A673 (cell line): ENCODE data around the gene CIITA. TPM values are rescaled to one million over a fixed set of nuclear protein-coding genes. Genes with fewer than 3 reads are reported as not detected.

ENCODE experiments used
- BruUV-seq: library from RNA; stranded (reverse); fragments of 400-500 nt; replicated peaks from 2 replicates; lab custom pipeline; 2021; lab: Mats Ljungman, UMichigan
- CTCF ChIA-PET: fragments of 300-600 bp; sonication (Branson Sonifier 250); formaldehyde crosslinking; loops from one replicate; lab custom pipeline; 2022; ENCODE audit warnings: antibody characterized with exemption; lab: Charles Lee
- POLR2A ChIA-PET: fragments of 300-600 bp; sonication (Branson Sonifier 250); formaldehyde crosslinking; loops from one replicate; lab custom pipeline; 2022; ENCODE audit warnings: antibody characterized with exemption; ENCODE audit not compliant: low non-redundant PET; lab: Charles Lee
- DNase-seq: peaks from one replicate; pipeline ENCODE4 v3.0.0-alpha.2; 2015; ENCODE audit warnings: low spot score
- H3K27ac ChIP-seq: fragments of 200-600 bp; sonication (generic); 2 replicates; pipeline ENCODE4 v1.5.1; 2016; ENCODE audit warnings: mixed run types, low read depth, mild to moderate bottlenecking, mixed read lengths, antibody characterized with exemption, low read length; ENCODE audit not compliant: poor library complexity, severe bottlenecking
- H3K27me3 ChIP-seq: fragments of 200-600 bp; sonication (generic); replicated peaks from 2 replicates; pipeline ENCODE4 v1.6.1; 2017; ENCODE audit warnings: mixed run types, low read depth, mild to moderate bottlenecking, mixed read lengths, antibody characterized with exemption, low read length; ENCODE audit not compliant: insufficient read depth, poor library complexity
- H3K36me3 ChIP-seq: fragments of 200-600 bp; sonication (generic); 2 replicates; pipeline ENCODE4 v1.6.1; 2016; ENCODE audit warnings: mixed run types, mild to moderate bottlenecking, mixed read lengths, antibody characterized with exemption, low read length; ENCODE audit not compliant: insufficient read depth, poor library complexity, severe bottlenecking
- H3K4me1 ChIP-seq: fragments of 200-600 bp; sonication (generic); 2 replicates; pipeline ENCODE4 v1.6.1; 2017; ENCODE audit warnings: mixed run types, mild to moderate bottlenecking, mixed read lengths, antibody characterized with exemption, low read length; ENCODE audit not compliant: insufficient read depth, poor library complexity, severe bottlenecking
- H3K4me3 ChIP-seq: fragments of 200-600 bp; sonication (generic); 2 replicates; pipeline ENCODE4 v1.5.1; 2016; ENCODE audit warnings: low read depth, mixed run types, mild to moderate bottlenecking, mixed read lengths, low read length; ENCODE audit not compliant: poor library complexity, severe bottlenecking
- H3K9me3 ChIP-seq: fragments of 200-600 bp; sonication (generic); 2 replicates; pipeline ENCODE4 v1.6.1; 2016; ENCODE audit warnings: mixed run types, low read depth, mild to moderate bottlenecking, mixed read lengths, antibody characterized with exemption, low read length; ENCODE audit not compliant: poor library complexity, severe bottlenecking
- CTCF ChIP-seq: fragments of 300-800, 200-600 bp; sonication (generic); conservative IDR thresholded peaks from 2 replicates; pipeline ENCODE4 v1.5.1; 2017; ENCODE audit warnings: low read depth, mild to moderate bottlenecking, antibody characterized with exemption, low read length, moderate library complexity, mixed read lengths
- EZH2 ChIP-seq: fragments of 200-600 bp; sonication (generic); IDR thresholded peaks from 2 replicates; pipeline ENCODE4 v1.6.1; 2017; ENCODE audit warnings: borderline replicate concordance, low read depth, mild to moderate bottlenecking, mixed read lengths, antibody characterized with exemption, low read length; ENCODE audit not compliant: poor library complexity, severe bottlenecking
- intact Hi-C: fragments of 100-400 bp; cut with micrococcal nuclease; formaldehyde crosslinking; loops from one replicate; pipeline ENCODE4 v1.10.0; 2022; ENCODE audit not compliant: unreplicated experiment
- total RNA-seq: library from RNA; stranded (reverse); gene quantifications from 2 replicates; pipeline ENCODE4 v1.2.3, GENCODE V29; 2021

The CIITA gene
- total RNA-seq, 1 experiment from 2014 or later: not detected

GRCh38 chr16:10918294-10919002 lies 41.4 kb downstream of the CIITA start:
- H3K4me3 ChIP-seq: no peak overlapping the region
- intact Hi-C loops: loop anchor here (2.0 to 5.0 kb wide), 2 partner anchors 176 to 404 kb away; partner anchors contain the start of gene NUBP1
- no TSS peak for BruUV-seq

GRCh38 chr16:10919003-10919351 lies 42.0 kb downstream of the CIITA start:
- ChIA-PET POLR2A (no interaction called here), CTCF (interaction anchor here (0.7 to 1.1 kb wide), 3 partner anchors 98 to 175 kb away, joined by 3 to 4 read pairs (median 3); partner anchors contain the start of gene NUBP1)

More at GRCh38 chr16:10918294-10919002, 41.4 kb downstream of the CIITA start:
- TF ChIP-seq EZH2 (no peak), CTCF (peak; percentile 89)
- peak; percentile 88 for DNase-seq
- Histone ChIP-seq H3K27me3 (no peaks in the 10 kb centered on the region), H3K36me3 (no peaks in the 10 kb centered on the region), H3K4me1 (no peaks in the 10 kb centered on the region), H3K9me3 (no peaks in the 10 kb centered on the region), H3K27ac (no peak overlapping the region)
- CTCF ChIA-PET: interaction anchor here (0.6 to 1.1 kb wide), 4 partner anchors 97 to 1861 kb away, joined by 3 to 4 read pairs (median 4); partner anchors contain the start of gene NUBP1
- POLR2A ChIA-PET: no interaction called here

GRCh38 chr16:10920726-10921427 lies 43.9 kb downstream of the CIITA start:
- CTCF ChIA-PET: no interaction called here
- H3K4me3 ChIP-seq: no peak overlapping the region
- H3K27me3 ChIP-seq: no peaks in the 10 kb centered on the region
- H3K9me3 ChIP-seq: no peaks in the 10 kb centered on the region
- H3K4me1 ChIP-seq: no peaks in the 10 kb centered on the region
- POLR2A ChIA-PET: no interaction called here
- intact Hi-C loops: no loop called here
- H3K36me3 ChIP-seq: no peaks in the 10 kb centered on the region
- DNase-seq: no peak
- BruUV-seq: no TSS peak
- no peak overlapping the region for H3K27ac ChIP-seq
- no peak for TF ChIP-seq CTCF
- no peak for TF ChIP-seq EZH2

More at GRCh38 chr16:10919003-10919351, 42.0 kb downstream of the CIITA start:
- Histone ChIP-seq H3K9me3 (no peaks in the 10 kb centered on the region), H3K4me1 (no peaks in the 10 kb centered on the region), H3K36me3 (no peaks in the 10 kb centered on the region), H3K4me3 (no peak overlapping the region), H3K27ac (no peak overlapping the region), H3K27me3 (no peaks in the 10 kb centered on the region)
- BruUV-seq: no TSS peak
- DNase-seq: no peak
- TF ChIP-seq EZH2 (no peak), CTCF (0 out of 2 replicates have a peak, but pooled peaks have one; percentile 8)
- intact Hi-C loops: loop anchor here (2.0 to 5.0 kb wide), 2 partner anchors 177 to 404 kb away; partner anchors contain the start of gene NUBP1
